Activated CD8-positive, alpha-beta T cell treated with anti-CD3 and anti-CD28 coated beads, Interleukin-2, amount 10 ng/mL, durations not matched to agents 7 days and 5 days (primary cell): ENCODE measurements around the gene MRTFA. TPM values are rescaled to one million over a fixed set of nuclear protein-coding genes. Genes with fewer than 3 reads are reported as not detected.

Experiments
- ATAC-seq: fragments of 150-1000 bp; cut with Tn5 transposase; one replicate; pipeline ENCODE4 v1.10.0; 2021; ENCODE audit warnings: moderate library complexity
- CTCF ChIA-PET: fragments of 350-600 bp; sonication (Branson Sonifier 250); formaldehyde crosslinking; loops from one replicate; lab custom pipeline; 2021; ENCODE audit warnings: antibody characterized with exemption; lab: Charles Lee
- POLR2A ChIA-PET: fragments of 350-600 bp; sonication (Branson Sonifier 250); formaldehyde crosslinking; loops from one replicate; lab custom pipeline; 2021; ENCODE audit warnings: antibody characterized with exemption; lab: Charles Lee
- DNase-seq: peaks from one replicate; pipeline ENCODE4 v3.0.0-alpha.2; 2020
- H3K27ac Mint-ChIP-seq: one replicate; pipeline ENCODE4 v1.8.0; 2021; ENCODE audit warnings: mild to moderate bottlenecking, mixed read lengths
- H3K27me3 Mint-ChIP-seq: one replicate; pipeline ENCODE4 v1.8.0; 2021; ENCODE audit warnings: low read depth, mixed read lengths
- H3K36me3 Mint-ChIP-seq: one replicate; pipeline ENCODE4 v1.8.0; 2021; ENCODE audit warnings: low read depth, mixed read lengths
- H3K4me1 Mint-ChIP-seq: one replicate; pipeline ENCODE4 v1.8.0; 2021; ENCODE audit warnings: low read depth, mixed read lengths
- H3K4me3 Mint-ChIP-seq: one replicate; pipeline ENCODE4 v1.8.0; 2021; ENCODE audit warnings: mild to moderate bottlenecking, mixed read lengths
- H3K9me3 Mint-ChIP-seq: one replicate; pipeline ENCODE4 v1.8.0; 2022; ENCODE audit warnings: mixed read lengths; ENCODE audit not compliant: insufficient read depth
- total RNA-seq, 2 experiments: library from RNA; stranded (reverse); gene quantifications; one replicate each; pipeline ENCODE4 v1.2.3, GENCODE V29; 2021

The MRTFA gene
- total RNA-seq, 2 experiments from 2014 or later, result 65.0 to 65.1 TPM

- Mint-ChIP-seq H3K27ac (peak overlapping the region; percentile 71), H3K36me3 (peaks cover 51% of the 10 kb centered on the region), H3K4me3 (no peak overlapping the region), H3K4me1 (peaks cover 14% of the 10 kb centered on the region), H3K27me3 (no peaks in the 10 kb centered on the region), H3K9me3 (no peaks in the 10 kb centered on the region)
- POLR2A ChIA-PET, result interaction anchor here (0.6 kb wide), 1 partner anchor 13 kb away, joined by 3 read pairs; no protein-coding TSS in a partner anchor
- ATAC-seq (no peak), DNase-seq (no peak)
- CTCF ChIA-PET, result no interaction called here
These were observed 213.8 kb downstream of the MRTFA start for GRCh38 chr22:40422558-40423309.

- ChIA-PET POLR2A (no interaction called here), CTCF (no interaction called here)
- peak overlapping the region; percentile 71 for H3K27ac Mint-ChIP-seq
- peaks cover 46% of the 10 kb centered on the region for H3K36me3 Mint-ChIP-seq
- no peak for ATAC-seq
- H3K4me3 Mint-ChIP-seq, result no peak overlapping the region
- H3K27me3 Mint-ChIP-seq, result no peaks in the 10 kb centered on the region
- no peak for DNase-seq
- no peaks in the 10 kb centered on the region for H3K9me3 Mint-ChIP-seq
- peaks cover 14% of the 10 kb centered on the region for H3K4me1 Mint-ChIP-seq
These were observed 214.6 kb downstream of the MRTFA start for GRCh38 chr22:40421941-40422340.

- H3K9me3 Mint-ChIP-seq, result no peaks in the 10 kb centered on the region
- H3K36me3 Mint-ChIP-seq, result peaks cover 48% of the 10 kb centered on the region
- peaks cover 24% of the 10 kb centered on the region for H3K4me1 Mint-ChIP-seq
- H3K27me3 Mint-ChIP-seq, result no peaks in the 10 kb centered on the region
- ATAC-seq (no peak), DNase-seq (no peak)
- POLR2A ChIA-PET, result interaction anchor here (0.6 to 1.0 kb wide), 2 partner anchors 24 to 976 kb away, joined by 3 read pairs; no protein-coding TSS in a partner anchor
- CTCF ChIA-PET, result no interaction called here
- H3K4me3 Mint-ChIP-seq, result no peak overlapping the region
- H3K27ac Mint-ChIP-seq, result no peak overlapping the region
These were observed 215.5 kb downstream of the MRTFA start for GRCh38 chr22:40421082-40421350.

GRCh38 chr22:40420341-40421081 is 216.0 kb downstream of the MRTFA start:
- no peaks in the 10 kb centered on the region for H3K9me3 Mint-ChIP-seq
- peaks cover 29% of the 10 kb centered on the region for H3K4me1 Mint-ChIP-seq
- no peak overlapping the region for H3K4me3 Mint-ChIP-seq
- no peak for DNase-seq
- no peaks in the 10 kb centered on the region for H3K27me3 Mint-ChIP-seq
- ChIA-PET POLR2A (interaction anchor here (0.8 to 1.2 kb wide), 3 partner anchors 10 to 35 kb away, joined by 3 read pairs; no protein-coding TSS in a partner anchor), CTCF (no interaction called here)
- no peak for ATAC-seq
- peaks cover 48% of the 10 kb centered on the region for H3K36me3 Mint-ChIP-seq
- H3K27ac Mint-ChIP-seq, result no peak overlapping the region

GRCh38 chr22:40419718-40420117 is 216.8 kb downstream of the MRTFA start:
- DNase-seq (no peak), ATAC-seq (no peak)
- ChIA-PET CTCF (interaction anchor here (1.4 kb wide), 1 partner anchor 226 kb away, joined by 3 read pairs; no protein-coding TSS in a partner anchor), POLR2A (interaction anchor here (0.8 to 1.2 kb wide), 2 partner anchors 10 to 34 kb away, joined by 3 read pairs; no protein-coding TSS in a partner anchor)
- Mint-ChIP-seq H3K4me1 (peaks cover 37% of the 10 kb centered on the region), H3K27me3 (no peaks in the 10 kb centered on the region), H3K27ac (peak overlapping the region; percentile 63), H3K36me3 (peaks cover 55% of the 10 kb centered on the region), H3K9me3 (no peaks in the 10 kb centered on the region), H3K4me3 (no peak overlapping the region)

GRCh38 chr22:40418366-40419201 is 217.9 kb downstream of the MRTFA start:
- ChIA-PET CTCF (interaction anchor here (1.4 to 1.7 kb wide), 2 partner anchors 18 to 227 kb away, joined by 3 to 4 read pairs; no protein-coding TSS in a partner anchor), POLR2A (no interaction called here)
- Mint-ChIP-seq H3K4me1 (peaks cover 45% of the 10 kb centered on the region), H3K9me3 (no peaks in the 10 kb centered on the region), H3K36me3 (peaks cover 61% of the 10 kb centered on the region), H3K4me3 (no peak overlapping the region), H3K27ac (no peak overlapping the region), H3K27me3 (no peaks in the 10 kb centered on the region)
- ATAC-seq (peak; percentile 21), DNase-seq (peak; percentile 35)

- Mint-ChIP-seq H3K4me1 (peaks cover 45% of the 10 kb centered on the region), H3K27me3 (no peaks in the 10 kb centered on the region), H3K9me3 (no peaks in the 10 kb centered on the region), H3K27ac (peak overlapping the region; percentile 11), H3K36me3 (peaks cover 56% of the 10 kb centered on the region), H3K4me3 (no peak overlapping the region)
- ChIA-PET CTCF (interaction anchor here (1.7 kb wide), 1 partner anchor 19 kb away, joined by 4 read pairs; no protein-coding TSS in a partner anchor), POLR2A (no interaction called here)
- ATAC-seq, result no peak
- no peak for DNase-seq
These were observed 218.6 kb downstream of the MRTFA start for GRCh38 chr22:40417881-40418280.

- H3K4me1 Mint-ChIP-seq, result peaks cover 44% of the 10 kb centered on the region
- peaks cover 55% of the 10 kb centered on the region for H3K36me3 Mint-ChIP-seq
- ChIA-PET CTCF (interaction anchor here (1.3 kb wide), 1 partner anchor 229 kb away, joined by 3 read pairs; no protein-coding TSS in a partner anchor), POLR2A (no interaction called here)
- H3K4me3 Mint-ChIP-seq, result no peak overlapping the region
- no peak for ATAC-seq
- peak overlapping the region; percentile 89 for H3K27ac Mint-ChIP-seq
- H3K9me3 Mint-ChIP-seq, result no peaks in the 10 kb centered on the region
- no peaks in the 10 kb centered on the region for H3K27me3 Mint-ChIP-seq
- DNase-seq, result no peak
These were observed 219.5 kb downstream of the MRTFA start for GRCh38 chr22:40417041-40417440.

- no peak overlapping the region for H3K4me3 Mint-ChIP-seq
- peaks cover 55% of the 10 kb centered on the region for H3K36me3 Mint-ChIP-seq
- ATAC-seq (no peak), DNase-seq (no peak)
- peak overlapping the region; percentile 89 for H3K27ac Mint-ChIP-seq
- ChIA-PET CTCF (interaction anchor here (1.3 to 1.9 kb wide), 2 partner anchors 20 to 229 kb away, joined by 3 to 11 read pairs; no protein-coding TSS in a partner anchor), POLR2A (no interaction called here)
- no peaks in the 10 kb centered on the region for H3K27me3 Mint-ChIP-seq
- no peaks in the 10 kb centered on the region for H3K9me3 Mint-ChIP-seq
- H3K4me1 Mint-ChIP-seq, result peaks cover 44% of the 10 kb centered on the region
These were observed 219.9 kb downstream of the MRTFA start for GRCh38 chr22:40416636-40417035.

- H3K4me1 Mint-ChIP-seq, result peaks cover 44% of the 10 kb centered on the region
- peaks cover 56% of the 10 kb centered on the region for H3K36me3 Mint-ChIP-seq
- H3K27me3 Mint-ChIP-seq, result no peaks in the 10 kb centered on the region
- ChIA-PET POLR2A (interaction anchor here (0.8 to 1.7 kb wide), 4 partner anchors 8 to 46 kb away, joined by 3 to 5 read pairs (median 4); partner anchors contain the start of gene SGSM3), CTCF (interaction anchor here (1.3 to 1.9 kb wide), 2 partner anchors 20 to 229 kb away, joined by 3 to 11 read pairs; no protein-coding TSS in a partner anchor)
- no peak for DNase-seq
- peak overlapping the region; percentile 89 for H3K27ac Mint-ChIP-seq
- H3K4me3 Mint-ChIP-seq, result peak overlapping the region; percentile 16
- no peaks in the 10 kb centered on the region for H3K9me3 Mint-ChIP-seq
- ATAC-seq, result no peak
These were observed 220.3 kb downstream of the MRTFA start for GRCh38 chr22:40416267-40416570.
